Fibroblast of mammary gland (primary cell): ENCODE data around the gene ZNF638.

ENCODE experiments used
- DNase-seq: peaks from one replicate; pipeline ENCODE4 v3.0.0-alpha.2; 2010; ENCODE audit warnings: low read depth
- H3K4me3 ChIP-seq: 2 replicates; pipeline ENCODE4 v1.5.1; 2011; ENCODE audit warnings: low read depth, mild to moderate bottlenecking, low read length, moderate library complexity; ENCODE audit not compliant: control insufficient read depth
- TF ChIP-seq, protein P1 (sequence below): conservative IDR thresholded peaks from 2 replicates; pipeline ENCODE4 v1.5.1; 2011; ENCODE audit warnings: low read depth, low read length, inconsistent platforms; ENCODE audit not compliant: control insufficient read depth, insufficient read depth

Gene ZNF638

DNA sequence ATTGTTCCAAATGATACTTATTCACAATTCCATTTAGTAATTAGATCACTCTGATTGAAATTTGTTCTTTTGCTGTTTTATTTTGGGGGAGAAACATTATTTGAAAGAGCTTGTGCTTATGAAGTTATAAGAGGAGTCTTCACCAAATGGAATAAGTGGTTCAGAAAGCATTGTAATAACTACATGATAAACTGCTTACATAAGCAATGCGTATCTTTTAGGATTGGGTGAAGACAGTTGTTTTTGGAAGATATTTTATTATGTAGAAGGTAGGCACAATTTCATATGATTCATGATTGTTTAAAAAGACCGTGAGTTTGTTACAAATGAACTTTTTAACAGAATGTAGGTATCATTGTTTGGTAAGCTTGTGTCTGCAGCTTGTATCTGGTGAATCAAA, 14.5 kb downstream of the ZNF638 start:
- H3K4me3 ChIP-seq, result no peak overlapping the region
- TF ChIP-seq, protein P1, sequence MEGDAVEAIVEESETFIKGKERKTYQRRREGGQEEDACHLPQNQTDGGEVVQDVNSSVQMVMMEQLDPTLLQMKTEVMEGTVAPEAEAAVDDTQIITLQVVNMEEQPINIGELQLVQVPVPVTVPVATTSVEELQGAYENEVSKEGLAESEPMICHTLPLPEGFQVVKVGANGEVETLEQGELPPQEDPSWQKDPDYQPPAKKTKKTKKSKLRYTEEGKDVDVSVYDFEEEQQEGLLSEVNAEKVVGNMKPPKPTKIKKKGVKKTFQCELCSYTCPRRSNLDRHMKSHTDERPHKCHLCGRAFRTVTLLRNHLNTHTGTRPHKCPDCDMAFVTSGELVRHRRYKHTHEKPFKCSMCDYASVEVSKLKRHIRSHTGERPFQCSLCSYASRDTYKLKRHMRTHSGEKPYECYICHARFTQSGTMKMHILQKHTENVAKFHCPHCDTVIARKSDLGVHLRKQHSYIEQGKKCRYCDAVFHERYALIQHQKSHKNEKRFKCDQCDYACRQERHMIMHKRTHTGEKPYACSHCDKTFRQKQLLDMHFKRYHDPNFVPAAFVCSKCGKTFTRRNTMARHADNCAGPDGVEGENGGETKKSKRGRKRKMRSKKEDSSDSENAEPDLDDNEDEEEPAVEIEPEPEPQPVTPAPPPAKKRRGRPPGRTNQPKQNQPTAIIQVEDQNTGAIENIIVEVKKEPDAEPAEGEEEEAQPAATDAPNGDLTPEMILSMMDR, result no peak
- DNase-seq, result no peak

- H3K4me3 ChIP-seq, result no peak overlapping the region
- TF ChIP-seq, protein P1, result no peak
- peak; percentile 22 for DNase-seq
Measured at GRCh38 chr2:71347517-71347916, 15.9 kb downstream of the ZNF638 start.

- peak; percentile 51 for DNase-seq
- no peak overlapping the region for H3K4me3 ChIP-seq
- TF ChIP-seq, protein P1, result no peak
Measured at GRCh38 chr2:71348302-71348701, 16.7 kb downstream of the ZNF638 start.

DNA sequence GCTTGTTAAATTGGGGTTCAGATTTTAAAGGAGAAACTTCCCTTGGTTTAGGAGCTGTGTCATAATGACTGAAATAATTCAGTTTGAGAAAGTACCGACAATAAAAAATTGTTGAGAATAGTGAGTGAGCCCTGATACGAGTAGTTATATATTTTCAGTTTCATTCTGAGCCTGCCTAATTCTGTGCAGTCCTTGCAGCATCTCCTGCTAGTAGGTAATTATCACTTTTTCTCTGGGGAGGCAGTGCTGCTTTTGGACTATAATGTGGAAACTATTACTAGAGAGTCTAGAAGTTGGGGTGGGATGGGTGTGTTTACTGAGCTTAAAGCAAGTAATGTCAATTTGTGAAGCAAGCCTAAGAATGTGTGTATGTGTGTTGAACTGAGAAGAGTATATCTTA, 21.7 kb downstream of the ZNF638 start:
- TF ChIP-seq, protein P1, result no peak
- H3K4me3 ChIP-seq, result no peak overlapping the region
- no peak for DNase-seq

- TF ChIP-seq, protein P1, result no peak
- no peak overlapping the region for H3K4me3 ChIP-seq
- DNase-seq, result peak; percentile 87
Measured at GRCh38 chr2:71358931-71359671, 27.5 kb downstream of the ZNF638 start.

DNA sequence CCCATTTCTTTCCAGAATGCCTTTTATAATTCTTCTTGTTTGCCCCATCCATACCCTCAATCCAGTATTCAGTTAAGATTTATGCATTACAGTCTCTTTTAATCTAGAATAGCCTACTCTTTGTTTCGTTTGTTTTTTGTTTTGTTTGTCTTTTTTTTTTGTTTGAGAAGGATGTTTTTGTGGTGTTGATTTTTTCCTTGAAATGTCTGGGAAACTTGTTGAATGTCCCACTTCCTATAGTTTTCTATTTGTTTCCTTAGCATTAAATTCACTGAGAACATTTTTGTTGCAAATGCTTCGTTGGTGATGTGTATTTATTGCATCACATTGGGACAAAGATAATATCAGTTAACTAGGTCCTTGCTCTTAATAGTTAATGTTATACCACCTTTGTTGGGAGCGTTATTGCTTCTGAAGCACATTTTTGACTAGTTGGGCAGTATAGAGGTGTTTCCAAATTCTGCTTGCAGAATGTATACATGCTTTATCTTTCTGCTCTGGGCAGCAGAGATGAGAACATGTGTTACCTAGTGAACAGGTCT, 28.9 kb downstream of the ZNF638 start:
- no peak for DNase-seq
- H3K4me3 ChIP-seq, result no peak overlapping the region
- TF ChIP-seq, protein P1, result no peak

DNA sequence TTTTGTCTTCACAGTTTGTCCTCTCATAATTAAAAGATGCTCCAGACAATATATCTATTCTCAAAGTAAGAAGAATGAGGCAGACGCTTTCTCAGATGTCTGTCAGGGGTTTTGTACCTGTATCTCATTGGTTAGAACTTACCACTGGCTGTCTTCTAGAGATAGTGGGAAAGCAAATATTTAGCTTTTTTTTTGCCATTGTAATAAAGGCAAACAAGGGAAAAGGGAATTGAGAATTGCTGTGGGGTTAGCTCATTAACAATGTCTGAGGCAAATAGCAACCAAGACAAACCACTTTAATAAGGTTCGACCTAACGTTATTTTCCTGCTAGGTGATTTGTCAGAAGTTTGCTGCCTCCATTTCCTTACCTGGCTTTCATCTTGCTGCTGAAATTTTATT, 30.0 kb downstream of the ZNF638 start:
- DNase-seq, result no peak
- TF ChIP-seq, protein P1, result no peak
- H3K4me3 ChIP-seq, result no peak overlapping the region
